A673 (cell line): Measurements from ENCODE around the gene NLRC5. TPM values are rescaled to one million over a fixed set of nuclear protein-coding genes. Genes with fewer than 3 reads are reported as not detected.

ENCODE experiments used
- BruUV-seq: library from RNA; stranded (reverse); fragments of 400-500 nt; replicated peaks from 2 replicates; lab custom pipeline; 2021; lab: Mats Ljungman, UMichigan
- CTCF ChIA-PET: fragments of 300-600 bp; sonication (Branson Sonifier 250); formaldehyde crosslinking; loops from one replicate; lab custom pipeline; 2022; ENCODE audit warnings: antibody characterized with exemption; lab: Charles Lee
- POLR2A ChIA-PET: fragments of 300-600 bp; sonication (Branson Sonifier 250); formaldehyde crosslinking; loops from one replicate; lab custom pipeline; 2022; ENCODE audit warnings: antibody characterized with exemption; ENCODE audit not compliant: low non-redundant PET; lab: Charles Lee
- DNase-seq: peaks from one replicate; pipeline ENCODE4 v3.0.0-alpha.2; 2015; ENCODE audit warnings: low spot score
- H3K27ac ChIP-seq: fragments of 200-600 bp; sonication (generic); 2 replicates; pipeline ENCODE4 v1.5.1; 2016; ENCODE audit warnings: mixed run types, low read depth, mild to moderate bottlenecking, mixed read lengths, antibody characterized with exemption, low read length; ENCODE audit not compliant: poor library complexity, severe bottlenecking
- H3K27me3 ChIP-seq: fragments of 200-600 bp; sonication (generic); replicated peaks from 2 replicates; pipeline ENCODE4 v1.6.1; 2017; ENCODE audit warnings: mixed run types, low read depth, mild to moderate bottlenecking, mixed read lengths, antibody characterized with exemption, low read length; ENCODE audit not compliant: insufficient read depth, poor library complexity
- H3K36me3 ChIP-seq: fragments of 200-600 bp; sonication (generic); 2 replicates; pipeline ENCODE4 v1.6.1; 2016; ENCODE audit warnings: mixed run types, mild to moderate bottlenecking, mixed read lengths, antibody characterized with exemption, low read length; ENCODE audit not compliant: insufficient read depth, poor library complexity, severe bottlenecking
- H3K4me1 ChIP-seq: fragments of 200-600 bp; sonication (generic); 2 replicates; pipeline ENCODE4 v1.6.1; 2017; ENCODE audit warnings: mixed run types, mild to moderate bottlenecking, mixed read lengths, antibody characterized with exemption, low read length; ENCODE audit not compliant: insufficient read depth, poor library complexity, severe bottlenecking
- H3K4me3 ChIP-seq: fragments of 200-600 bp; sonication (generic); 2 replicates; pipeline ENCODE4 v1.5.1; 2016; ENCODE audit warnings: low read depth, mixed run types, mild to moderate bottlenecking, mixed read lengths, low read length; ENCODE audit not compliant: poor library complexity, severe bottlenecking
- H3K9me3 ChIP-seq: fragments of 200-600 bp; sonication (generic); 2 replicates; pipeline ENCODE4 v1.6.1; 2016; ENCODE audit warnings: mixed run types, low read depth, mild to moderate bottlenecking, mixed read lengths, antibody characterized with exemption, low read length; ENCODE audit not compliant: poor library complexity, severe bottlenecking
- CTCF ChIP-seq: fragments of 300-800, 200-600 bp; sonication (generic); conservative IDR thresholded peaks from 2 replicates; pipeline ENCODE4 v1.5.1; 2017; ENCODE audit warnings: low read depth, mild to moderate bottlenecking, antibody characterized with exemption, low read length, moderate library complexity, mixed read lengths
- EZH2 ChIP-seq: fragments of 200-600 bp; sonication (generic); IDR thresholded peaks from 2 replicates; pipeline ENCODE4 v1.6.1; 2017; ENCODE audit warnings: borderline replicate concordance, low read depth, mild to moderate bottlenecking, mixed read lengths, antibody characterized with exemption, low read length; ENCODE audit not compliant: poor library complexity, severe bottlenecking
- intact Hi-C: fragments of 100-400 bp; cut with micrococcal nuclease; formaldehyde crosslinking; loops from one replicate; pipeline ENCODE4 v1.10.0; 2022; ENCODE audit not compliant: unreplicated experiment
- total RNA-seq: library from RNA; stranded (reverse); gene quantifications from 2 replicates; pipeline ENCODE4 v1.2.3, GENCODE V29; 2021

Gene NLRC5
- total RNA-seq, 1 experiment from 2014 or later = 13.1 TPM

GRCh38 chr16:57118461-57119084 lies 129.2 kb downstream of the NLRC5 start:
- ChIA-PET CTCF (no interaction called here), POLR2A (no interaction called here)
- no peaks in the 10 kb centered on the region for H3K9me3 ChIP-seq
- no peak overlapping the region for H3K27ac ChIP-seq
- DNase-seq = no peak
- intact Hi-C loops = no loop called here
- TF ChIP-seq EZH2 (no peak), CTCF (no peak)
- peaks cover under 1% of the 10 kb centered on the region for H3K36me3 ChIP-seq
- no peak overlapping the region for H3K4me3 ChIP-seq
- no peaks in the 10 kb centered on the region for H3K27me3 ChIP-seq
- H3K4me1 ChIP-seq = peaks cover 13% of the 10 kb centered on the region
- no TSS peak for BruUV-seq

- no TSS peak for BruUV-seq
- POLR2A ChIA-PET = interaction anchor here (0.7 kb wide), 2 partner anchors 19 to 69 kb away, joined by 3 to 9 read pairs; no protein-coding TSS in a partner anchor
These were observed 134.0 kb downstream of the NLRC5 start for GRCh38 chr16:57123216-57123973.

More at GRCh38 chr16:57123216-57123973, 134.0 kb downstream of the NLRC5 start:
- CTCF ChIA-PET = no interaction called here
- no peak overlapping the region for H3K27ac ChIP-seq
- H3K9me3 ChIP-seq = no peaks in the 10 kb centered on the region
- intact Hi-C loops = no loop called here
- no peaks in the 10 kb centered on the region for H3K36me3 ChIP-seq
- TF ChIP-seq CTCF = no peak
- TF ChIP-seq EZH2 = no peak
- DNase-seq = no peak
- H3K4me1 ChIP-seq = no peaks in the 10 kb centered on the region
- no peaks in the 10 kb centered on the region for H3K27me3 ChIP-seq
- no peak overlapping the region for H3K4me3 ChIP-seq
